HCT116 (cell line): ENCODE results near the gene GCN1. TPM values are rescaled to one million over a fixed set of nuclear protein-coding genes. Genes with fewer than 3 reads are reported as not detected.

Experiments
- ATAC-seq: fragments of 200-7000 bp; cut with Tn5 transposase; 2 replicates; pipeline ENCODE4 v1.9.1; 2020; ENCODE audit warnings: mild to moderate bottlenecking, moderate library complexity
- BruUV-seq: library from RNA; stranded (reverse); fragments of 400-500 nt; replicated peaks from 2 replicates; lab custom pipeline; 2021; lab: Mats Ljungman, UMichigan
- CTCF ChIA-PET: fragments of 300-600 bp; sonication (Branson Sonifier 250); formaldehyde crosslinking; loops from one replicate; lab custom pipeline; 2021; ENCODE audit warnings: antibody characterized with exemption; lab: Charles Lee
- POLR2A ChIA-PET: fragments of 300-600, 350-600 bp; sonication (Branson Sonifier 250); formaldehyde crosslinking; loops from one replicate; lab custom pipeline; 2021; ENCODE audit warnings: antibody characterized with exemption; lab: Charles Lee
- RAD21 ChIA-PET, 2 experiments: fragments of 300-600 bp; sonication (Branson Sonifier 250); formaldehyde crosslinking; loops; one replicate each; lab custom pipeline; 2023; ENCODE audit warnings: low total read pairs in 2 of 2; ENCODE audit not compliant: uncharacterized antibody in 2 of 2, unreplicated experiment in 2 of 2, low non-redundant PET in 1 of 2; lab: Charles Lee
- DNase-seq: peaks from one replicate; pipeline ENCODE4 v3.0.0-alpha.2; 2010; ENCODE audit warnings: low read depth, low spot score
- H2AFZ ChIP-seq: fragments of 200-600 bp; shearing (Covaris generic), sonication (generic); 2 replicates; pipeline ENCODE4 v1.6.1; 2017; ENCODE audit warnings: low read depth, mixed run types, mixed read lengths, antibody characterized with exemption, low read length; ENCODE audit not compliant: poor library complexity, severe bottlenecking
- H3K27ac ChIP-seq: 2 replicates; pipeline ENCODE4 v1.5.1; 2012; ENCODE audit warnings: low read depth, low read length
- H3K27me3 ChIP-seq: fragments of 200-600 bp; sonication (generic); 2 replicates; pipeline ENCODE4 v1.6.1; 2016; ENCODE audit warnings: mixed run types, low read length, mixed read lengths; ENCODE audit not compliant: insufficient read depth
- H3K36me3 ChIP-seq, 2 experiments: fragments of 200-500 bp in 1 of 2; fragments of 200-600 bp in 1 of 2; sonication (Bioruptor generic) in 1 of 2; sonication (generic) in 1 of 2; 2 replicates each; pipeline versions ENCODE4 v1.5.1 to v1.6.1; 2014 to 2016; ENCODE audit warnings: low read length in 2 of 2, inconsistent platforms in 1 of 2, mixed read lengths in 1 of 2, mixed run types in 1 of 2; ENCODE audit not compliant: insufficient read depth in 2 of 2, control insufficient read depth in 1 of 2
- H3K4me1 ChIP-seq, 2 experiments: fragments of 200-600 bp in 1 of 2; sonication (generic) in 1 of 2; 2 replicates each; pipeline versions ENCODE4 v1.5.1 to v1.6.1; 2012 to 2017; ENCODE audit warnings: low read length in 2 of 2, inconsistent platforms in 1 of 2, mild to moderate bottlenecking in 1 of 2, mixed read lengths in 1 of 2, mixed run types in 1 of 2, moderate library complexity in 1 of 2; ENCODE audit not compliant: insufficient read depth in 2 of 2, control insufficient read depth in 1 of 2
- H3K4me2 ChIP-seq: fragments of 200-600 bp; sonication (generic); 2 replicates; pipeline ENCODE4 v1.6.1; 2017; ENCODE audit warnings: mixed run types, low read length, mixed read lengths
- H3K4me3 ChIP-seq, 2 experiments: fragments of 200-600 bp in 1 of 2; sonication (generic) in 1 of 2; replicated peaks in 1 of 2; 2 replicates each; pipeline ENCODE4 v1.5.1; 2011 to 2016; ENCODE audit warnings: low read length in 2 of 2, control low read depth in 1 of 2, low read depth in 1 of 2, mild to moderate bottlenecking in 1 of 2, mixed read lengths in 1 of 2, mixed run types in 1 of 2
- H3K79me2 ChIP-seq: fragments of 200-600 bp; sonication (generic); 2 replicates; pipeline ENCODE4 v1.6.1; 2017; ENCODE audit warnings: mild to moderate bottlenecking, mixed run types, low read length, moderate library complexity, mixed read lengths; ENCODE audit not compliant: insufficient read depth
- H3K9ac ChIP-seq: fragments of 200-600 bp; sonication (generic); 2 replicates; pipeline ENCODE4 v1.6.1; 2016; ENCODE audit warnings: low read length, mixed read lengths
- H3K9me2 ChIP-seq: fragments of 200-600 bp; sonication (generic), shearing (Covaris generic); 2 replicates; pipeline ENCODE4 v1.6.1; 2017; ENCODE audit warnings: mixed run types, mild to moderate bottlenecking, moderate library complexity; ENCODE audit not compliant: insufficient read depth
- H3K9me3 ChIP-seq, 2 experiments: fragments of 200-500 bp in 1 of 2; fragments of 200-600 bp in 1 of 2; sonication (Bioruptor generic) in 1 of 2; sonication (generic) in 1 of 2; 2 replicates each; pipeline ENCODE4 v1.6.1; 2014 to 2017; ENCODE audit warnings: low read length in 2 of 2, mixed read lengths in 2 of 2, inconsistent platforms in 1 of 2, low read depth in 1 of 2, mild to moderate bottlenecking in 1 of 2, mixed run types in 1 of 2, moderate library complexity in 1 of 2; ENCODE audit not compliant: control insufficient read depth in 1 of 2, insufficient read depth in 1 of 2
- H4K20me1 ChIP-seq: fragments of 200-600 bp; sonication (generic), shearing (Covaris generic); 2 replicates; pipeline ENCODE4 v1.6.1; 2017; ENCODE audit warnings: mixed run types, mild to moderate bottlenecking, moderate library complexity; ENCODE audit not compliant: insufficient read depth
- ATF3 ChIP-seq: IDR thresholded peaks from 2 replicates; pipeline ENCODE4 v1.6.1; 2012
- CEBPB ChIP-seq: IDR thresholded peaks from 2 replicates; pipeline ENCODE4 v1.6.1; 2012; ENCODE audit warnings: low read depth
- EGR1 ChIP-seq: IDR thresholded peaks from 2 replicates; pipeline ENCODE4 v1.6.1; 2012; ENCODE audit warnings: low read depth
- ELF1 ChIP-seq: IDR thresholded peaks from 2 replicates; pipeline ENCODE4 v1.6.1; 2012; ENCODE audit warnings: low read depth, borderline replicate concordance
- FOSL1 ChIP-seq: IDR thresholded peaks from 2 replicates; pipeline ENCODE4 v1.6.1; 2012; ENCODE audit warnings: low read depth
- JUND ChIP-seq: IDR thresholded peaks from 2 replicates; pipeline ENCODE4 v1.6.1; 2012
- POLR2AphosphoS5 ChIP-seq: IDR thresholded peaks from 2 replicates; pipeline ENCODE4 v1.6.1; 2011; ENCODE audit warnings: mild to moderate bottlenecking, low read depth, low read length, moderate library complexity
- RAD21 ChIP-seq: IDR thresholded peaks from 2 replicates; pipeline ENCODE4 v1.6.1; 2012; ENCODE audit warnings: low read depth, mild to moderate bottlenecking
- SIN3A ChIP-seq: IDR thresholded peaks from 2 replicates; pipeline ENCODE4 v1.6.1; 2012; ENCODE audit warnings: low read depth
- SRF ChIP-seq: IDR thresholded peaks from 2 replicates; pipeline ENCODE4 v1.6.1; 2012; ENCODE audit warnings: low read depth
- TCF7L2 ChIP-seq: IDR thresholded peaks from 2 replicates; pipeline ENCODE4 v1.7.0; 2011; ENCODE audit warnings: borderline replicate concordance, inconsistent platforms; ENCODE audit not compliant: insufficient read depth, insufficient read length; ENCODE audit errors: extremely low read depth
- ZFX ChIP-seq: fragments of 450-650 bp; IDR thresholded peaks from 2 replicates; pipeline ENCODE4 v1.6.1; 2017
- intact Hi-C: fragments of 100-400 bp; cut with micrococcal nuclease; formaldehyde crosslinking; loops from 2 replicates; pipeline ENCODE4 v1.10.0; 2022
- total RNA-seq: library from RNA; stranded (reverse); gene quantifications from one replicate; pipeline ENCODE4 v1.2.1, GENCODE V29; 2021; ENCODE audit not compliant: unreplicated experiment
- TF ChIP-seq, protein P1 (sequence below): IDR thresholded peaks from 2 replicates; pipeline ENCODE4 v1.6.1; 2012; ENCODE audit warnings: low read depth

Gene GCN1
- total RNA-seq, 1 experiment from 2014 or later: 184 TPM

- BruUV-seq: no TSS peak
- Histone ChIP-seq H3K79me2 (peaks cover 84% of the 10 kb centered on the region), H3K27ac (no peak overlapping the region), H3K36me3 (peaks cover 55 to 72% of the 10 kb centered on the region in 2 experiments; a peak in 3 of 4 replicates), H3K4me2 (no peak overlapping the region), H3K4me3 (no peak overlapping the region), H3K9me2 (no peaks in the 10 kb centered on the region), H3K9ac (no peak overlapping the region), H3K27me3 (no peaks in the 10 kb centered on the region), H3K4me1 (peaks cover 0 to 9% of the 10 kb centered on the region in 2 experiments; a peak in 1 of 4 replicates), H3K9me3 (no peaks in the 10 kb centered on the region), H2AFZ (no peak overlapping the region), H4K20me1 (0 out of 2 replicates have a peak, but pooled peaks cover 3% of the 10 kb centered on the region)
- DNase-seq (no peak), ATAC-seq (no peak)
- RAD21 ChIA-PET: no interaction called here
- POLR2A ChIA-PET: no interaction called here
- CTCF ChIA-PET: no interaction called here
- no peak for TF ChIP-seq ELF1
- TF ChIP-seq JUND: no peak
- no peak for TF ChIP-seq EGR1
- TF ChIP-seq, protein P1, sequence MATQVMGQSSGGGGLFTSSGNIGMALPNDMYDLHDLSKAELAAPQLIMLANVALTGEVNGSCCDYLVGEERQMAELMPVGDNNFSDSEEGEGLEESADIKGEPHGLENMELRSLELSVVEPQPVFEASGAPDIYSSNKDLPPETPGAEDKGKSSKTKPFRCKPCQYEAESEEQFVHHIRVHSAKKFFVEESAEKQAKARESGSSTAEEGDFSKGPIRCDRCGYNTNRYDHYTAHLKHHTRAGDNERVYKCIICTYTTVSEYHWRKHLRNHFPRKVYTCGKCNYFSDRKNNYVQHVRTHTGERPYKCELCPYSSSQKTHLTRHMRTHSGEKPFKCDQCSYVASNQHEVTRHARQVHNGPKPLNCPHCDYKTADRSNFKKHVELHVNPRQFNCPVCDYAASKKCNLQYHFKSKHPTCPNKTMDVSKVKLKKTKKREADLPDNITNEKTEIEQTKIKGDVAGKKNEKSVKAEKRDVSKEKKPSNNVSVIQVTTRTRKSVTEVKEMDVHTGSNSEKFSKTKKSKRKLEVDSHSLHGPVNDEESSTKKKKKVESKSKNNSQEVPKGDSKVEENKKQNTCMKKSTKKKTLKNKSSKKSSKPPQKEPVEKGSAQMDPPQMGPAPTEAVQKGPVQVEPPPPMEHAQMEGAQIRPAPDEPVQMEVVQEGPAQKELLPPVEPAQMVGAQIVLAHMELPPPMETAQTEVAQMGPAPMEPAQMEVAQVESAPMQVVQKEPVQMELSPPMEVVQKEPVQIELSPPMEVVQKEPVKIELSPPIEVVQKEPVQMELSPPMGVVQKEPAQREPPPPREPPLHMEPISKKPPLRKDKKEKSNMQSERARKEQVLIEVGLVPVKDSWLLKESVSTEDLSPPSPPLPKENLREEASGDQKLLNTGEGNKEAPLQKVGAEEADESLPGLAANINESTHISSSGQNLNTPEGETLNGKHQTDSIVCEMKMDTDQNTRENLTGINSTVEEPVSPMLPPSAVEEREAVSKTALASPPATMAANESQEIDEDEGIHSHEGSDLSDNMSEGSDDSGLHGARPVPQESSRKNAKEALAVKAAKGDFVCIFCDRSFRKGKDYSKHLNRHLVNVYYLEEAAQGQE: no peak
- no peak for TF ChIP-seq ATF3
- TF ChIP-seq CEBPB: no peak
- no peak for TF ChIP-seq RAD21
- TF ChIP-seq SRF: no peak
- TF ChIP-seq FOSL1: no peak
- no peak for TF ChIP-seq ZFX
- TF ChIP-seq SIN3A: no peak
- no peak for TF ChIP-seq TCF7L2
- TF ChIP-seq POLR2AphosphoS5: no peak
- intact Hi-C loops: loop anchor here (5.0 kb wide), 1 partner anchor 64 kb away; the partner anchor contains the start of gene RAB35
Measured at GRCh38 chr12:120180975-120181374, 13.5 kb downstream of the GCN1 start.
